HepG2 (cell line): ENCODE results near the gene SLC38A8. TPM values are rescaled to one million over a fixed set of nuclear protein-coding genes. Genes with fewer than 3 reads are reported as not detected.
A peak's percentile ranks its signal among the peaks of the same experiment; 100 is the strongest.

Source experiments
- ARID4A ChIP-seq: sonication (generic); formaldehyde crosslinking; IDR thresholded peaks from 2 replicates; pipeline ENCODE4 v1.5.0; 2020; ENCODE audit warnings: mild to moderate bottlenecking, missing genetic modification reagents, borderline replicate concordance
- BHLHE40 ChIP-seq: IDR thresholded peaks from 2 replicates; pipeline ENCODE4 v1.6.1; 2011; ENCODE audit warnings: low read length, improper control_type of control experiment
- CCDC6 ChIP-seq: sonication (generic); formaldehyde crosslinking; IDR thresholded peaks from 2 replicates; pipeline ENCODE4 v1.8.1; 2022; ENCODE audit warnings: mild to moderate bottlenecking, missing genetic modification reagents, moderate library complexity
- CEBPG ChIP-seq: IDR thresholded peaks from 2 replicates; pipeline ENCODE4 v1.6.1; 2016
- FOXA1 ChIP-seq, 2 experiments: fragments of 450-650 bp in 1 of 2; sonication (generic) in 1 of 2; formaldehyde crosslinking in 1 of 2; IDR thresholded peaks; 2 replicates each; pipeline versions ENCODE4 v1.4.0 to v1.6.1; 2016 to 2020; ENCODE audit warnings: missing genetic modification reagents in 1 of 2
- GABPB1 ChIP-seq: IDR thresholded peaks from 2 replicates; pipeline ENCODE4 v1.6.1; 2016; ENCODE audit warnings: mild to moderate bottlenecking, missing genetic modification reagents, moderate library complexity, missing compliant biosample characterization
- HMGXB3 ChIP-seq: sonication (generic); formaldehyde crosslinking; IDR thresholded peaks from 2 replicates; pipeline ENCODE4 v1.4.0; 2020; ENCODE audit warnings: missing genetic modification reagents, borderline replicate concordance
- KDM2A ChIP-seq: sonication (generic); formaldehyde crosslinking; IDR thresholded peaks from 2 replicates; pipeline ENCODE4 v1.4.0; 2020; ENCODE audit warnings: low read depth, missing genetic modification reagents, borderline replicate concordance
- KDM4B ChIP-seq: sonication (generic); formaldehyde crosslinking; IDR thresholded peaks from 2 replicates; pipeline ENCODE4 v1.4.0; 2020; ENCODE audit warnings: missing genetic modification reagents
- NCOA1 ChIP-seq: sonication (generic); formaldehyde crosslinking; IDR thresholded peaks from 2 replicates; pipeline ENCODE4 v1.9.0; 2021; ENCODE audit warnings: missing genetic modification reagents
- PHF8 ChIP-seq: sonication (generic); formaldehyde crosslinking; IDR thresholded peaks from 2 replicates; pipeline ENCODE4 v1.5.0; 2020; ENCODE audit warnings: missing genetic modification reagents
- RAD21 ChIP-seq: fragments of 450-650 bp; formaldehyde crosslinking; IDR thresholded peaks from 2 replicates; pipeline ENCODE4 v1.5.0; 2020; ENCODE audit warnings: mild to moderate bottlenecking
- ZKSCAN1 ChIP-seq: fragments of 150-350 bp; IDR thresholded peaks from 2 replicates; pipeline ENCODE4 v1.6.1; 2014; ENCODE audit warnings: low read length
- ZNF598 ChIP-seq: sonication (generic); formaldehyde crosslinking; IDR thresholded peaks from 2 replicates; pipeline ENCODE4 v1.5.1; 2020; ENCODE audit warnings: mild to moderate bottlenecking, missing genetic modification reagents, borderline replicate concordance
- ZNF782 ChIP-seq: sonication (generic); formaldehyde crosslinking; IDR thresholded peaks from 2 replicates; pipeline ENCODE4 v1.4.0; 2020; ENCODE audit warnings: missing genetic modification reagents, mild to moderate bottlenecking, borderline replicate concordance
- ZSCAN21 ChIP-seq: sonication (generic); formaldehyde crosslinking; IDR thresholded peaks from 2 replicates; pipeline ENCODE4 v1.8.0; 2022; ENCODE audit warnings: mild to moderate bottlenecking, missing genetic modification reagents, moderate library complexity, borderline replicate concordance
- polyA plus RNA-seq, 8 experiments: library from polyadenylated mRNA; depleted of rRNA in 3 of 8; stranded (reverse) in 7 of 8; unstranded in 1 of 8; fragments of >200 nt; fragmentation: Illumina TruSeq in 4 of 8; extraction: Trizol in 4 of 8; gene quantifications; 2 replicates each; pipeline versions ENCODE4 v1.2.1 to v1.2.3, GENCODE V29; 2011 to 2016; ENCODE audit warnings: low read depth in 4 of 8, missing spikeins in 1 of 8, mixed read lengths in 1 of 8; ENCODE audit not compliant: insufficient read depth in 1 of 8
- total RNA-seq, 5 experiments: library from RNA; depleted of rRNA; stranded (reverse); fragments of >200 nt; fragmentation: Illumina TruSeq; extraction: Trizol; gene quantifications; 2 replicates each; pipeline ENCODE4 v1.2.3, GENCODE V29; 2016; ENCODE audit warnings: low read depth in 1 of 5
- TF ChIP-seq, protein P1 (sequence below): sonication (generic); formaldehyde crosslinking; IDR thresholded peaks from 2 replicates; pipeline ENCODE4 v1.8.1; 2023; ENCODE audit warnings: mild to moderate bottlenecking, missing genetic modification reagents

Gene SLC38A8
- total and polyA plus RNA-seq, 2 of the 13 experiments (the other 11 are each of a cell fraction or from before 2014, with no cell fraction given): 0.24 to 0.37 TPM

- TF ChIP-seq ARID4A (CRISPR knock-in tag) (peak; percentile 42; the same call in 1 of the 2 replicates), NCOA1 (0 out of 2 replicates have a peak, but pooled peaks have one; percentile 33), CEBPG (CRISPR knock-in tag) (0 out of 2 replicates have a peak, but pooled peaks have one; percentile 17), HMGXB3 (CRISPR knock-in tag) (0 out of 2 replicates have a peak, but pooled peaks have one; percentile 43), ZNF598 (CRISPR knock-in tag) (peak; percentile 63; the same call in 1 of the 2 replicates), CCDC6 (CRISPR knock-in tag) (peak; percentile 68; the same call in 1 of the 2 replicates), ZKSCAN1 (no peak), KDM2A (peak; percentile 75; the same call in 1 of the 2 replicates), GABPB1 (CRISPR knock-in tag) (peak; percentile 62), ZNF782 (CRISPR knock-in tag) (0 out of 2 replicates have a peak, but pooled peaks have one; percentile 35), RAD21 (CRISPR knock-in tag) (peak; percentile 89), KDM4B (peak; percentile 54; the same call in 1 of the 2 replicates), PHF8 (CRISPR knock-in tag) (no peak), BHLHE40 (peak; percentile 65), FOXA1 (IDR thresholded peaks at IDR 0.05) (no peak), FOXA1 (CRISPR knock-in tag; IDR thresholded peaks at IDR 0.05) (0 out of 2 replicates have a peak, but pooled peaks have one; percentile 14), ZSCAN21 (peak; percentile 55; the same call in 1 of the 2 replicates)
- TF ChIP-seq, protein P1, sequence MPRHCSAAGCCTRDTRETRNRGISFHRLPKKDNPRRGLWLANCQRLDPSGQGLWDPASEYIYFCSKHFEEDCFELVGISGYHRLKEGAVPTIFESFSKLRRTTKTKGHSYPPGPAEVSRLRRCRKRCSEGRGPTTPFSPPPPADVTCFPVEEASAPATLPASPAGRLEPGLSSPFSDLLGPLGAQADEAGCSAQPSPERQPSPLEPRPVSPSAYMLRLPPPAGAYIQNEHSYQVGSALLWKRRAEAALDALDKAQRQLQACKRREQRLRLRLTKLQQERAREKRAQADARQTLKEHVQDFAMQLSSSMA: 0 out of 2 replicates have a peak, but pooled peaks have one; percentile 33
Observed at GRCh38 chr16:84084570-84085270, 42.1 kb upstream of the SLC38A8 start (continued).
